C4-2B (cell line): ENCODE results near the gene TIMM44.
A peak's percentile ranks its signal among the peaks of the same experiment; 100 is the strongest.
"Not testable (repeated sequence)": the region's sequence is repeated elsewhere in the genome, so short reads cannot be mapped to it uniquely, and the experiment has no call there.

Experiments
- H3K27ac ChIP-seq: fragments of 450-650 bp; 2 replicates; pipeline ENCODE4 v1.5.1; 2017
- CTCF ChIP-seq: fragments of 450-650 bp; conservative IDR thresholded peaks from 2 replicates; pipeline ENCODE4 v1.5.1; 2017; ENCODE audit warnings: mild to moderate bottlenecking
- ZFX ChIP-seq: fragments of 450-650 bp; IDR thresholded peaks from 2 replicates; pipeline ENCODE4 v1.6.1; 2017

The TIMM44 gene

GRCh38 chr19:7932276-7932929, 11.1 kb downstream of the TIMM44 start:
- TF ChIP-seq CTCF (no peak), ZFX (no peak)
- H3K27ac ChIP-seq = no peak overlapping the region

- H3K27ac ChIP-seq = no peak overlapping the region
- TF ChIP-seq ZFX (no peak), CTCF (no peak)
These were observed 12.0 kb downstream of the TIMM44 start for GRCh38 chr19:7931221-7932061.

- no peak overlapping the region for H3K27ac ChIP-seq
- TF ChIP-seq CTCF (no peak), ZFX (no peak)
These were observed 12.7 kb downstream of the TIMM44 start for GRCh38 chr19:7930765-7931164.

- H3K27ac ChIP-seq = not testable (repeated sequence)
These were observed 13.4 kb downstream of the TIMM44 start for GRCh38 chr19:7930030-7930429.

- H3K27ac ChIP-seq = no peak overlapping the region
- no peak for TF ChIP-seq ZFX
- TF ChIP-seq CTCF = peak; percentile 57
These were observed 14.4 kb downstream of the TIMM44 start for GRCh38 chr19:7928741-7929701.

GRCh38 chr19:7928334-7928706, 15.1 kb downstream of the TIMM44 start:
- TF ChIP-seq ZFX = no peak
- TF ChIP-seq CTCF = no peak
- no peak overlapping the region for H3K27ac ChIP-seq

- H3K27ac ChIP-seq = no peak overlapping the region
- no peak for TF ChIP-seq CTCF
These were observed 15.7 kb downstream of the TIMM44 start for GRCh38 chr19:7927605-7928333.
